SK-N-SH (cell line): ENCODE measurements around the gene NCOR2. TPM values are rescaled to one million over a fixed set of nuclear protein-coding genes. Genes with fewer than 3 reads are reported as not detected.

Experiments used
- CTCF ChIA-PET: fragments of 300-600, 350-600 bp; formaldehyde crosslinking; extraction: SDS; loops from one replicate; lab custom pipeline; 2021; lab: Yijun Ruan, JAX
- POLR2A ChIA-PET: fragments of 350-600 bp; sonication (Branson Sonifier 250); formaldehyde crosslinking; extraction: SDS; loops from one replicate; lab custom pipeline; 2020; ENCODE audit warnings: antibody characterized with exemption, inconsistent platforms; lab: Yijun Ruan, JAX
- DNase-seq: peaks from one replicate; pipeline ENCODE4 v3.0.0; 2012
- H2AFZ ChIP-seq: fragments of 200-600 bp; sonication (generic); 2 replicates; pipeline ENCODE4 v1.8.1; 2016; ENCODE audit warnings: antibody characterized with exemption, mild to moderate bottlenecking, low read depth
- H3F3A ChIP-seq: fragments of 200-600 bp; sonication (generic); replicated peaks from 2 replicates; pipeline ENCODE3; 2016; ENCODE audit warnings: antibody characterized with exemption, mild to moderate bottlenecking; ENCODE audit not compliant: insufficient read depth
- H3K27ac ChIP-seq, 2 experiments: fragments of 200-500 bp in 1 of 2; fragments of 200-600 bp in 1 of 2; sonication (Bioruptor generic) in 1 of 2; sonication (generic), shearing (Covaris generic) in 1 of 2; 2 replicates each; pipeline versions ENCODE4 v1.5.1 to v1.6.1; 2014 to 2016; ENCODE audit warnings: low read depth in 2 of 2, inconsistent platforms in 1 of 2, low read length in 1 of 2, mild to moderate bottlenecking in 1 of 2, mixed read lengths in 1 of 2
- H3K27me3 ChIP-seq: fragments of 200-600 bp; sonication (generic), shearing (Covaris generic); 2 replicates; pipeline ENCODE4 v1.6.1; 2016; ENCODE audit warnings: mixed run types; ENCODE audit not compliant: insufficient read depth
- H3K36me3 ChIP-seq, 2 experiments: fragments of 200-500 bp in 1 of 2; fragments of 200-600 bp in 1 of 2; sonication (Bioruptor generic) in 1 of 2; sonication (generic) in 1 of 2; replicated peaks in 1 of 2; 2 replicates each; pipeline versions ENCODE3 to v1.5.1; 2014 to 2016; ENCODE audit warnings: low read length in 1 of 2, mild to moderate bottlenecking in 1 of 2; ENCODE audit not compliant: insufficient read depth in 2 of 2, control insufficient read depth in 1 of 2
- H3K4me1 ChIP-seq, 2 experiments: fragments of 200-500 bp in 1 of 2; fragments of 200-600 bp in 1 of 2; sonication (Bioruptor generic) in 1 of 2; sonication (generic), shearing (Covaris generic) in 1 of 2; 2 replicates each; pipeline versions ENCODE4 v1.5.1 to v1.6.1; 2014 to 2016; ENCODE audit warnings: low read depth in 1 of 2, low read length in 1 of 2, mixed run types in 1 of 2; ENCODE audit not compliant: insufficient read depth in 2 of 2, control insufficient read depth in 1 of 2
- H3K4me2 ChIP-seq: fragments of 200-600 bp; sonication (generic), shearing (Covaris generic); 2 replicates; pipeline ENCODE4 v1.6.1; 2017; ENCODE audit warnings: mixed run types
- H3K4me3 ChIP-seq, 2 experiments: fragments of 200-500 bp in 1 of 2; fragments of 200-600 bp in 1 of 2; sonication (Bioruptor generic) in 1 of 2; sonication (generic), shearing (Covaris generic) in 1 of 2; 2 replicates each; pipeline versions ENCODE4 v1.5.1 to v1.8.1; 2014 to 2016; ENCODE audit warnings: low read depth in 2 of 2, inconsistent platforms in 1 of 2, low read length in 1 of 2, mild to moderate bottlenecking in 1 of 2, mixed read lengths in 1 of 2, moderate library complexity in 1 of 2
- H3K79me2 ChIP-seq: fragments of 200-600 bp; sonication (generic); 2 replicates; pipeline ENCODE4 v1.8.1; 2017; ENCODE audit warnings: mild to moderate bottlenecking; ENCODE audit not compliant: insufficient read depth
- H3K9ac ChIP-seq: fragments of 200-600 bp; sonication (generic); 2 replicates; pipeline ENCODE4 v1.6.1; 2017; ENCODE audit warnings: mixed run types
- H3K9me2 ChIP-seq: fragments of 200-600 bp; sonication (generic); 2 replicates; pipeline ENCODE4 v1.6.1; 2017; ENCODE audit warnings: mixed run types
- H3K9me3 ChIP-seq: fragments of 200-600 bp; sonication (generic); 2 replicates; pipeline ENCODE4 v1.6.1; 2017; ENCODE audit warnings: mixed run types, mild to moderate bottlenecking, moderate library complexity
- H4K20me1 ChIP-seq: fragments of 200-600 bp; sonication (generic); 2 replicates; pipeline ENCODE4 v1.6.1; 2017; ENCODE audit warnings: mild to moderate bottlenecking, mixed run types; ENCODE audit not compliant: insufficient read depth
- CHD2 ChIP-seq: fragments of 150-350 bp; IDR thresholded peaks from 2 replicates; pipeline ENCODE4 v1.6.1; 2018; ENCODE audit warnings: low read length; ENCODE audit not compliant: partially characterized antibody
- FOXJ3 ChIP-seq: sonication (generic); formaldehyde crosslinking; IDR thresholded peaks from 2 replicates; pipeline ENCODE4 v1.5.1; 2020; ENCODE audit warnings: mild to moderate bottlenecking, missing genetic modification reagents
- GABPA ChIP-seq: IDR thresholded peaks from 2 replicates; pipeline ENCODE4 v1.4.0; 2012; ENCODE audit warnings: low read depth, mild to moderate bottlenecking
- MXI1 ChIP-seq: IDR thresholded peaks from 2 replicates; pipeline ENCODE4 v1.6.1; 2012; ENCODE audit warnings: mild to moderate bottlenecking, low read depth, low read length, improper control_type of control experiment
- NFIC ChIP-seq: IDR thresholded peaks from 2 replicates; pipeline ENCODE4 v1.4.0; 2012; ENCODE audit warnings: borderline replicate concordance
- RAD21 ChIP-seq: IDR thresholded peaks from 2 replicates; pipeline ENCODE4 v1.6.1; 2012; ENCODE audit warnings: mild to moderate bottlenecking, low read length
- RCOR1 ChIP-seq: fragments of 150-350 bp; IDR thresholded peaks from 2 replicates; pipeline ENCODE4 v1.6.1; 2017; ENCODE audit warnings: antibody characterized with exemption, low read length
- RFX5 ChIP-seq: IDR thresholded peaks from 2 replicates; pipeline ENCODE4 v1.6.1; 2012; ENCODE audit warnings: mild to moderate bottlenecking, improper control_type of control experiment, low read length
- SIN3A ChIP-seq: IDR thresholded peaks from 2 replicates; pipeline ENCODE4 v1.6.1; 2012; ENCODE audit warnings: low read depth, mild to moderate bottlenecking, low read length, moderate library complexity, borderline replicate concordance
- TEAD4 ChIP-seq: IDR thresholded peaks from 2 replicates; pipeline ENCODE4 v1.4.0; 2012; ENCODE audit warnings: mild to moderate bottlenecking, borderline replicate concordance; ENCODE audit not compliant: insufficient read depth
- USF2 ChIP-seq: fragments of 150-350 bp; IDR thresholded peaks from 2 replicates; pipeline ENCODE4 v1.6.1; 2017; ENCODE audit warnings: antibody characterized with exemption, low read length, low read depth, borderline replicate concordance
- WGBS: methylation state at CpG from one replicate; pipeline ENCODE4 v1.1.6; 2017; ENCODE audit warnings: low lambda C conversion rate; 5-methylcytosine and 5-hydroxymethylcytosine counted together
- polyA plus RNA-seq, 3 experiments: library from polyadenylated mRNA; depleted of rRNA; stranded (reverse); fragments of >200 nt; gene quantifications; 2 replicates each; pipeline ENCODE4 v1.2.3, GENCODE V29; 2012

The NCOR2 gene
- polyA plus RNA-seq, 1 of the 3 experiments (the other 2 are of a cell fraction): 19.0 TPM

- ChIA-PET POLR2A (no interaction called here), CTCF (interaction anchor here (1.0 kb wide), 1 partner anchor 561 kb away, joined by 3 read pairs; no protein-coding TSS in a partner anchor)
- H4K20me1 ChIP-seq: no peaks in the 10 kb centered on the region
These were observed 26.5 kb upstream of the NCOR2 start for GRCh38 chr12:124593851-124594401.

GRCh38 chr12:124593176-124593575 lies 25.8 kb upstream of the NCOR2 start:
- H3K36me3 ChIP-seq: no peaks in the 10 kb centered on the region
- DNase-seq: no peak
- CTCF ChIA-PET: interaction anchor here (1.0 kb wide), 1 partner anchor 560 kb away, joined by 3 read pairs; no protein-coding TSS in a partner anchor
- H3K9ac ChIP-seq: no peak overlapping the region
- H3K9me3 ChIP-seq: no peaks in the 10 kb centered on the region
- no peak overlapping the region for H2AFZ ChIP-seq
- H3K4me1 ChIP-seq: peaks cover 0 to 7% of the 10 kb centered on the region in 2 experiments; a peak in 2 of 4 replicates
- no peaks in the 10 kb centered on the region for H3F3A ChIP-seq
- no peaks in the 10 kb centered on the region for H3K27me3 ChIP-seq
- no peaks in the 10 kb centered on the region for H3K9me2 ChIP-seq
- H3K4me2 ChIP-seq: no peak overlapping the region
- POLR2A ChIA-PET: no interaction called here
- WGBS: 95% methylated on average over 14 of the region's 14 CpGs
- no peaks in the 10 kb centered on the region for H3K79me2 ChIP-seq
- H4K20me1 ChIP-seq: no peaks in the 10 kb centered on the region
- no peak overlapping the region for H3K27ac ChIP-seq
- no peak overlapping the region for H3K4me3 ChIP-seq
- TF ChIP-seq RAD21: no peak
- TF ChIP-seq USF2: no peak

More at GRCh38 chr12:124593851-124594401, 26.5 kb upstream of the NCOR2 start:
- H3K9me3 ChIP-seq: no peaks in the 10 kb centered on the region
- no peak overlapping the region for H3K4me3 ChIP-seq
- TF ChIP-seq SIN3A (no peak), FOXJ3 (CRISPR knock-in tag) (no peak), TEAD4 (no peak), RFX5 (no peak)
- H3K9me2 ChIP-seq: no peaks in the 10 kb centered on the region
- no peaks in the 10 kb centered on the region for H3K79me2 ChIP-seq
- no peaks in the 10 kb centered on the region for H3F3A ChIP-seq
- H3K27ac ChIP-seq: no peak overlapping the region
- H2AFZ ChIP-seq: no peak overlapping the region
- DNase-seq: no peak
- 95% methylated on average over 4 of the region's 5 CpGs for WGBS
- no peak overlapping the region for H3K9ac ChIP-seq
- no peaks in the 10 kb centered on the region for H3K36me3 ChIP-seq
- H3K4me1 ChIP-seq: peaks cover 0 to 7% of the 10 kb centered on the region in 2 experiments; a peak in 2 of 4 replicates
- no peaks in the 10 kb centered on the region for H3K27me3 ChIP-seq
- no peak overlapping the region for H3K4me2 ChIP-seq

- CTCF ChIA-PET: interaction anchor here (1.0 kb wide), 1 partner anchor 559 kb away, joined by 3 read pairs; no protein-coding TSS in a partner anchor
- H3K9me2 ChIP-seq: no peaks in the 10 kb centered on the region
- H2AFZ ChIP-seq: no peak overlapping the region
- no peak overlapping the region for H3K4me2 ChIP-seq
- no peak overlapping the region for H3K4me3 ChIP-seq
- no peaks in the 10 kb centered on the region for H3K9me3 ChIP-seq
- no peaks in the 10 kb centered on the region for H3K36me3 ChIP-seq
- no peaks in the 10 kb centered on the region for H3K27me3 ChIP-seq
- DNase-seq: no peak
- POLR2A ChIA-PET: no interaction called here
- H3K4me1 ChIP-seq: peaks cover 0 to 7% of the 10 kb centered on the region in 2 experiments; a peak in 2 of 4 replicates
- H4K20me1 ChIP-seq: no peaks in the 10 kb centered on the region
- H3K27ac ChIP-seq: no peak overlapping the region
- H3K79me2 ChIP-seq: no peaks in the 10 kb centered on the region
- WGBS: 79% methylated on average over 16 of the region's 21 CpGs
- TF ChIP-seq MXI1 (no peak), CHD2 (no peak), TEAD4 (no peak), RFX5 (no peak), NFIC (no peak), RCOR1 (no peak), GABPA (no peak)
- H3F3A ChIP-seq: no peaks in the 10 kb centered on the region
- no peak overlapping the region for H3K9ac ChIP-seq
These were observed 25.2 kb upstream of the NCOR2 start for GRCh38 chr12:124592481-124593160.
